Regular cardiac myocyte (primary cell): ENCODE data around the gene RPRM. TPM values are rescaled to one million over a fixed set of nuclear protein-coding genes. Genes with fewer than 3 reads are reported as not detected.

Experiments
- total RNA-seq: library from RNA; depleted of rRNA; stranded (reverse); fragments of >200 nt; gene quantifications from 2 replicates; pipeline ENCODE4 v1.2.3, GENCODE V29; 2014

The RPRM gene
- total RNA-seq, result not detected in 2 replicates

DNA sequence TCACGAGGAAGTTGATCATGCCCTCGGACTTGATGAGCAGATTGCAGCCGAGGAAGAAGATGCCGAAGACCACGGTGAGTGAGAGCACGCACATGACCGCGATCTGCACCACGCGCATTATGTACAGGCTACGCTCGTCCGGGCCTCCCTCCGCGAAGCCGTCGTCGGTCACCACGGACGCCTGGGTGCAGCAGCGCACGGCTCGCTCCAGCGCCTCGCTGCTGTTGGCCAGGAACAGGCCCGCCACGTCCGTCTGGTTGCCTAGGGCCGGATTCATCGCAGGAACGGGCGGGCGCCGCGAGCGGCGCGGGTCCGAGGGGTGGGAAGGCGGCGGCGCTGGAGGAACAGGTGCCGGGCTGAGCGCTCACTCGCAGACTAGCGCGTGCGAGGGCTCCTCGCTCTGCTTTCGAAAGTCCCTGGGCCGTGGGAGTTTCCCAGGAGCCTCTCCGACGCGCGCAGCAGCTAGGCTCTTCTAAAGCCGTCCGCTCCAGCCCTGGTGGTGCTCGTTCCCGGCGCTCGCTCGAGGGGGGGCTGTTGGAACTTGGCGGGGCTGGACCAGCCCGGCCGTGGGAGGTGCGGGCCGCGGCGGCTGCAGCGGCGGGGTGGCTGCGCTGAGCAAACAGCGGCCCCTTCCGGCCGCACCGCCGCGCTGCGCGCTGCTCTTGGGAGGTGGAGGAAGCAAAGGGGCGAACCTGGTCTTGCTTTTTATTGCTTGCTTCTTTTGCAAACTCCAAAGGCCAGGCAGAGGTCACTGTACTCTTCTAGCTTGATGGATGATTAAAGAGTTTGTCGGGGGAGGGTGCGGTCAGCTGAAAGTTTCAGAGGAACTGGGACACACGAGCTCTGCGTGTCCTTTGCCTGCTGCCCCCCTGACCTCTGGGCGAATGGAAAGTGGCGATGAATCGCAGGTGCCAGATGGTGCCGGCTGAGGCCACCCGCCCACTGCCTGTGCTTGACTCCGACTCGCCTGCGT is at the start of gene RPRM:
Gene RPRM (minus strand): TSS at position 474 of the 973 bp plus-strand sequence. CDS start 197 bp downstream, at position 277.

